Amygdala (tissue), 56 donors: ENCODE data around the gene RUFY1.
"Not testable (repeated sequence)": the region's sequence is repeated elsewhere in the genome, so short reads cannot be mapped to it uniquely, and the experiment has no call there.

Experiments
- DNase-seq, 56 donors: peaks; one replicate each; lab custom pipeline; 2025; lab: John Stamatoyannopoulos, UW

The RUFY1 gene

GRCh38 chr5:179534431-179534830 is 15.9 kb upstream of the RUFY1 start:
- DNase-seq: no peak

DNA sequence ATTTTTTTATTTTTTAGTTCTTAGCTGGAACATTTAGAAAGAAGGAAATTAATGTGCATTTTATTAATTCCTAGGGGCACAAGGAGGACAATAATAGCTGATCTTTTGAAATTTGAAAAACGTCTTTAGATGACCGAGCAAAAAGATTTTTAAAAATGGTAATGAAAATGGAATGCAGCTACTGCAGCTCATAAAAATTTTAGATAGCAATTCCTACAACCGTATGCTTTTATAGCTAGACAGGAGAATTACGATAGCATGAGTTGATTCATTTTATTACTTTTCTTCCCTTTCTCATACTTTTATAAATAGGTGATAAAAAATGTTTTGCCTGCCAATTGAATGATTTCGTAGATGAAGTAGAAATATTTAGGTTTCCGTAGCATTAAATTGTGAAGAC is 13.7 kb upstream of the RUFY1 start:
- DNase-seq: no peak

DNA sequence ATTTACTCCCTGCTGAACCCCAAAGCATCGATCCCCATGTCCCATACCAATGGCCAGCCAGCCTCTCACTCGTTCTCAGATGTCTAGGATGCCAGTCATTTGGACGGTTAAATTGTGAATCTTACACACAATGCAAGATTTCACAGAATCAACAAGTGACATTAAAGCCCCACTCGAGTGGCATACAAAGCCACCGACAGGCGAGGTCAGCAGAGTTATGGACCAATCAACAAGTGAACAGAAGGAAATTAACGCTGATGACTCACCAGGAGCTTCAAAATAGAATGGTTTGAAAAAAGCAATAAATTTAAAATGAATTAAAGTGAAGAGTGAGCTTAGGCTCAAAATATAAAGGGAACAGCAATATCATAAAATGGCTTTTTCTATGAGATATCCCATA is 8.2 kb upstream of the RUFY1 start:
- no peak for DNase-seq

- DNase-seq: not testable (repeated sequence)
These were observed 7.1 kb upstream of the RUFY1 start for GRCh38 chr5:179543275-179543674.

DNA sequence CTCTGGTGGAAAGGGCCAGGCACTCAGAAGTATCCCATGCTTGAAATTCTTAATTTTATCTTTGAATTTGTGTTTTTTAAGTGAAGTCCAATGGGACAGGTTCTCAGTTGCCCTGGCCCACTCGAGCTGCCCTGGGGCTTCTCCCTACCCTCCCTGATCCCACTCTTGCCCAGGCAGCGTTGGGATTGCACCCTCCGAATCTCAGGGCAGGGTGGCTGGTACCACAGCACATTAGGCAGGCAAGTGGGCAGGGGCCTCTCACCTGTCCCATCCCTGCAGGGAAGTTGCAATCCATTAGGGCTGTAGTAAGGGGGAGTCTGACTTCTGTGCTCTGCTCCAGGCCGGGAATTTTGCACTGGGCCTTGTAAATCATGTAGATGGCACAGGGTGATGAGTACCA is 2.7 kb downstream of the RUFY1 start:
- DNase-seq: no peak

DNA sequence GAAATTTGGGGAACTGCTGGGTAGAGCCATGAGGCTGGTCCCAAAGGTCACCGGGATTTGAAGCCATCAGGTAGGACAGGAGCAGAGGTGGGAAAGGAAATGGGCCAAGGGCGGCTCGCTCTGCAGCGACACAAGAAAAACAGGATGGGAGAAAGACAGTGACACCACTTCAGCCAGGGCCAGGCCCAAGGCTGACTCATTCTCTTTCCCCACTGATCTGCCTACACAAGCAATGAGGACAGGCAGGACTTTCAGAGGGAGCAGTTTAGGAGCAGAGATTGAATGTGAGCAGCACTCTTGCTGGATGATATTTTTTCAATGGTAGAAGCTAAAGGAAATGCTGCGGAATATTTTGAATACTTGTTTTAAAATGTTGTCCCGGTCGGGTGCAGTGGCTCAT is 3.5 kb downstream of the RUFY1 start:
- DNase-seq: no peak

- DNase-seq: no peak
These were observed 4.6 kb downstream of the RUFY1 start for GRCh38 chr5:179554981-179555380.

- DNase-seq: not testable (repeated sequence)
These were observed 8.0 kb downstream of the RUFY1 start for GRCh38 chr5:179558261-179558799.

GRCh38 chr5:179558932-179559283 is 8.6 kb downstream of the RUFY1 start:
- peak in 9 of 56 donors; percentile 5 to 62 (median 21) for DNase-seq

DNA sequence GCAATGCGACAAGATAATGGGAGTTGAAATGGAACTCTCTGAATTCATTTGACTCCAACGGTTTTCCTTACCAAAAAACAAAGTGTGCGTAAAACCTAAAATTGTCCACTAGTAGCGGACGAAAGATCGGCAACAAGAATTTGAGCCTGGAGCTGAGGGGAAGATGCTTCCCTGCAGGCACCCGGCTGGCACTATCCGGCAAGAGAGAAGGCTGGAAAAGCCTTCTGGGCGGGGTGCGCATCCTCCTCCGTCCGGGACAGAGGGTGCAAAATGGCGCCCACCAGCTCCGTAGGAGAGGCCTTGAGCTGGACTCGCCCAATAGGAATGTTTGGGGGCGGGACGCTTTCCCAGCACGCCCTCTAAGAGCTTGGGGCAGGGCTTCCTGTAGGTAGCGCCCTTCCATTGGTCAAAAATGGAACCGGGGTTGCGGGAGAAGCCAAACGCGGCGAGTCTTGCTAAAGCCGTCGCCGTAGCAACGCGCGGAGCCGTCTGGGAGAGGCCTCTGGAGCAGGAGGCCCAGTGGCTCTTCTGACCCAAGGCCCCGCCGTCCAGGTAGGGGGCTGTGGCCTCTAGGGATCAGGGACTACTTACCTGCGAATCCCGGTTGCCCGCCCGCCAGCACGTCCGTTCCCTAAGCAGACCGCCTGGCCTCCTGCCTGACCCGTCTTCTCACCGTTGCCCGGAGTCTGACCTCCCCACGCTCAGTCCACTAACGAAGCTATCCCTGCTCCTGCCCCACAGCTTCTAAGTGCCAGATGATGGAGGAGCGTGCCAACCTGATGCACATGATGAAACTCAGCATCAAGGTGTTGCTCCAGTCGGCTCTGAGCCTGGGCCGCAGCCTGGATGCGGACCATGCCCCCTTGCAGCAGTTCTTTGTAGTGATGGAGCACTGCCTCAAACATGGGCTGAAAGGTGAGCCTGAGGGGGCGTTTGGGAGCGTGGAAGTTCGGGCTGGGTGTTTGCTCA is 9.2 kb downstream of the RUFY1 start:
- peak; percentile 43 to 99 (median 96) for DNase-seq

DNA sequence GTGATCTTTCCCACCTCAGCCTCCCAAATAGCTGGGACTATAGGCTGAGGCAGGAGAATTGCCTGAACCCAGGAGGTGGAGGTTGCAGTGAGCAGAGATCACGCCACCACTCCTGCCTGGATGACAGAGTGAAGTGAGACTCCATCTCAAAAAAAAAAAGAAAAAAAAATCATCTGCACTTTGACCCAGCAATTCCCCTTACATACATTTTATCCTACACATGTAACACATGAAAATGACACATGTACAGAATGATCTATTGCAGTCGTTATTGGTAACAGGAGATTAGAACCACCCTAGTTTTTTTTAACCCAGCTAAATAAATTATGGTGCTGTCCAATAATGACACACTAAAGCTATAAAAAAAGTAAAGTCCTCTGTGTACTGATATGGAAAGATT is 14.2 kb downstream of the RUFY1 start:
- DNase-seq: no peak

DNA sequence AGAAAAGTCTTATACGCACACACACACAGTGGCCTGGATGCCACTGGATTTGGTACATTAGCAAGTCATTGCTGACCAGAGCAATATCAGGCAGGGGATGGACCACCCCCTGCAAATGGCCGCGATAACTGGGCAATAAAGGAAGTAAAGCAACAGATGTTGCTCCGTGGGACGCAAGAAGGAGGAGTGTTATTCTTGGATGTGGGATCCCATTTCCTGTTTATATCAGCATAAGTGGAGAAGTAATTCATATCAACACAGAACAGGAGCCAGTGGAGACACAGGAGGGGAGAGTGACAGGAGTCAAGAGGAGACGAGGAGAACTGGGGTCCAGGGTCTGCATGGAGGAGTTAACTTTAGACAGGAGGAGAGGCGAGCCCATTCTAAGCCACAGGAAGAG is 18.4 kb downstream of the RUFY1 start:
- no peak for DNase-seq

GRCh38 chr5:179572386-179572785 is 22.0 kb downstream of the RUFY1 start:
- DNase-seq: no peak

- DNase-seq: no peak
These were observed 27.1 kb downstream of the RUFY1 start for GRCh38 chr5:179577286-179577960.

GRCh38 chr5:179585941-179586401 is 35.6 kb downstream of the RUFY1 start:
- DNase-seq: peak in 1 of 56 donors; percentile 4

DNA sequence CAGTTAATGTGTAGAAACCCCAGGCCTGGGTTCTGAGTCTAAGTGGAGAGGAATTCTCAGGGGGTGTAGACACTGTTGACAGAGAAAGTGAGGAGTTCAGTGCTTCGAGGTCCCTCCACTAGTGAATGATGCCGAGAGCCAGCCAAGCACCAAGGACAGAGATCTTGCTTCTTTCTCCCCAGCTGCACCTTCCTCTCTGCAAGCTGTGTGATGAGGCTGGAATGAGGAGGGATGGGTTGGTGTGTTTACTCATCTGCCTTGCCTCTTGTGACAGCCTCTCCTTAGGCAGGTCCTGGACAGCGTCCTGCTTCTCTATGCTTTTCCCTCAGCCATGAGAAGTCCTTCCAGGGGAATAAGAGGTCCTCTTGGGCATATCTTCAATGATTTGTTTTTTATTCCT is 37.8 kb downstream of the RUFY1 start:
- no peak for DNase-seq

DNA sequence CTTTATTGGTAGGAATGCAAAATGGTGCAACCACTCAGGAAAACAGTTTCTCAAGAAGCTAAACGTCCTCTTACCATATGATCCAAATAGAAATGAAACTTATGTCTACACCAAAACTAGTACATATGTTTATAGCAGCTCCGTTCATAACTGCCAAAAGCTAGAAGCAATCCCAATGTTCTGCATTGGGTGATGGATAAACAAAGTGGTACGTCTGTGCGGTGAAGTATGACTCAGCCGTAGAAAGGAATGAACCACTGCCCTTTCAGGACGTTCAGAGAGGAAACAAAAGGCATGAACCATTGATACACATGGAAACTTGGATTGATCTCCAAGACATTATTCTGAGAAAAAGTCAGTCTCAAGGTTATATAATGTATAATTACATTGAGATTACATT is 45.6 kb downstream of the RUFY1 start:
- no peak for DNase-seq

DNA sequence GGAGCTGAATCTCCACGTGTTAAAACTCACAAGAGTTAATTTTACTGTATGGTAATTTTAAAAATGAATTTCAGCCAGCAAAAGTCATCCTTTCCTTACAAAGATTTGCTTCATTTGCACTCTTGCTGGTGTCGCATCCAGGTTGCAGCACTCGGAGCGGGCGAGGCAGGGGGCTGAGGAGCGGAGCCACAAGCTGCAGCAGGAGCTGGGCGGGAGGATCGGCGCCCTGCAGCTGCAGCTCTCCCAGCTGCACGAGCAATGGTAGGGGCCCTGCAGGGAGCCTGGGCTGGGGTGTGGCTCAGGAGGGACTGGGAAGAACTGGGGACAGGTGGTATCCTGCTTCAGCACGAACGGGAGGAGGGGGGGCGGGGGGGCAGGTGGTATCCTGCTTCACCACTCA is 46.1 kb downstream of the RUFY1 start:
- DNase-seq: no peak

- DNase-seq: no peak
These were observed 48.7 kb downstream of the RUFY1 start for GRCh38 chr5:179599100-179599499.

GRCh38 chr5:179599566-179599965 is 49.2 kb downstream of the RUFY1 start:
- no peak for DNase-seq

GRCh38 chr5:179599973-179600372 is 49.6 kb downstream of the RUFY1 start:
- no peak for DNase-seq
